HepG2 (cell line): ENCODE data around the gene CES2. TPM values are rescaled to one million over a fixed set of nuclear protein-coding genes. Genes with fewer than 3 reads are reported as not detected.

Source experiments
- ATAC-seq: fragments of 200-7000 bp; cut with Tn5 transposase; 3 replicates; pipeline ENCODE4 v1.9.1; 2020; ENCODE audit warnings: mild to moderate bottlenecking, moderate library complexity
- BruUV-seq: library from RNA; stranded (reverse); fragments of 400-500 nt; replicated peaks from 2 replicates; lab custom pipeline; 2021; lab: Mats Ljungman, UMichigan
- CTCF ChIA-PET: fragments of 300-600 bp; formaldehyde crosslinking; extraction: SDS; loops from one replicate; lab custom pipeline; 2021; ENCODE audit warnings: low total read pairs, inconsistent platforms, low intra/inter-chr PET ratio; lab: Yijun Ruan, JAX
- POLR2A ChIA-PET: fragments of 350-600 bp; sonication (Branson Sonifier 250); formaldehyde crosslinking; loops from one replicate; lab custom pipeline; 2020; ENCODE audit warnings: antibody characterized with exemption, inconsistent platforms; lab: Yijun Ruan, JAX
- DNase-seq: peaks from one replicate; pipeline ENCODE4 v3.0.0-alpha.2; 2015; ENCODE audit warnings: low spot score
- FAIRE-seq: peaks from 3 replicates; lab custom pipeline; 2011; peaks lifted over from hg19 to GRCh38; lab: Jason Lieb, UNC
- H2AFZ ChIP-seq: one replicate; pipeline ENCODE4 v1.6.1; 2011; ENCODE audit warnings: low read length, inconsistent platforms
- H3K27ac ChIP-seq: fragments of 300-600 bp; 3 replicates; pipeline ENCODE4 v1.8.0; 2011; ENCODE audit warnings: mixed run types, mild to moderate bottlenecking, mixed read lengths, low read length, inconsistent platforms; ENCODE audit not compliant: insufficient read depth; ENCODE audit errors: extremely low read length
- H3K27me3 ChIP-seq, 2 experiments: fragments of 200-600 bp in 1 of 2; 2 replicates in 1 of 2; 3 replicates in 1 of 2; pipeline versions ENCODE4 v1.6.0 to v1.8.0; 2011; ENCODE audit warnings: low read length in 2 of 2, mild to moderate bottlenecking in 2 of 2, moderate library complexity in 2 of 2, inconsistent platforms in 1 of 2; ENCODE audit not compliant: insufficient read depth in 2 of 2, control insufficient read depth in 1 of 2
- H3K36me3 ChIP-seq, 2 experiments: fragments of 200-600 bp in 1 of 2; replicated peaks in 1 of 2; 2 replicates in 1 of 2; 3 replicates in 1 of 2; pipeline versions ENCODE4 v1.5.1 to v1.8.0; 2011; ENCODE audit warnings: low read length in 2 of 2, inconsistent platforms in 1 of 2; ENCODE audit not compliant: insufficient read depth in 2 of 2, control insufficient read depth in 1 of 2
- H3K4me1 ChIP-seq: 2 replicates; pipeline ENCODE4 v1.5.1; 2012; ENCODE audit warnings: low read length, inconsistent platforms; ENCODE audit not compliant: insufficient read depth
- H3K4me2 ChIP-seq: 2 replicates; pipeline ENCODE4 v1.6.0; 2011; ENCODE audit warnings: low read depth, low read length, inconsistent platforms
- H3K4me3 ChIP-seq, 3 experiments: fragments of 200-600 bp in 1 of 3; sonication (generic), shearing (Covaris generic) in 1 of 3; replicated peaks in 1 of 3; 2 replicates each; pipeline ENCODE4 v1.5.1; 2011 to 2016; ENCODE audit warnings: low read length in 3 of 3, inconsistent platforms in 2 of 3, low read depth in 2 of 3, mild to moderate bottlenecking in 2 of 3, control low read depth in 1 of 3, mixed read lengths in 1 of 3; ENCODE audit not compliant: insufficient read depth in 1 of 3
- H3K79me2 ChIP-seq: one replicate; pipeline ENCODE4 v1.6.1; 2011; ENCODE audit warnings: low read length, inconsistent platforms; ENCODE audit not compliant: insufficient read depth
- H3K9ac ChIP-seq: 2 replicates; pipeline ENCODE4 v1.6.0; 2011; ENCODE audit warnings: mild to moderate bottlenecking, low read depth, low read length, inconsistent platforms; ENCODE audit not compliant: insufficient read depth
- H3K9me3 ChIP-seq: 2 replicates; pipeline ENCODE4 v1.5.1; 2012; ENCODE audit warnings: mild to moderate bottlenecking, low read length
- H4K20me1 ChIP-seq: 2 replicates; pipeline ENCODE4 v1.6.0; 2011; ENCODE audit warnings: inconsistent platforms, mild to moderate bottlenecking, low read length, moderate library complexity; ENCODE audit not compliant: insufficient read depth
- E2F2 ChIP-seq: sonication (generic); formaldehyde crosslinking; IDR thresholded peaks from 2 replicates; pipeline ENCODE4 v1.4.0; 2020; ENCODE audit warnings: missing genetic modification reagents, borderline replicate concordance
- JDP2 ChIP-seq: sonication (generic); formaldehyde crosslinking; IDR thresholded peaks from 2 replicates; pipeline ENCODE4 v1.8.1; 2022; ENCODE audit warnings: missing genetic modification reagents, borderline replicate concordance
- JUN ChIP-seq: sonication (generic); formaldehyde crosslinking; IDR thresholded peaks from 2 replicates; pipeline ENCODE4 v1.4.0; 2020; ENCODE audit warnings: mild to moderate bottlenecking, missing genetic modification reagents
- MIER2 ChIP-seq: IDR thresholded peaks from 2 replicates; pipeline ENCODE4 v1.6.1; 2016; ENCODE audit warnings: missing biosample characterization, missing genetic modification reagents
- MTA1 ChIP-seq: sonication (generic); formaldehyde crosslinking; IDR thresholded peaks from 2 replicates; pipeline ENCODE4 v1.4.0; 2020; ENCODE audit warnings: missing genetic modification reagents, mild to moderate bottlenecking, borderline replicate concordance
- MXD4 ChIP-seq: IDR thresholded peaks from 2 replicates; pipeline ENCODE4 v1.6.1; 2016; ENCODE audit warnings: mild to moderate bottlenecking, missing biosample characterization, missing genetic modification reagents
- NFATC3 ChIP-seq: sonication (generic); formaldehyde crosslinking; IDR thresholded peaks from 2 replicates; pipeline ENCODE4 v1.5.1; 2020; ENCODE audit warnings: mild to moderate bottlenecking, missing genetic modification reagents
- PHB2 ChIP-seq: fragments of 450-650 bp; IDR thresholded peaks from 2 replicates; pipeline ENCODE4 v1.6.1; 2018; ENCODE audit not compliant: partially characterized antibody
- RFX3 ChIP-seq: IDR thresholded peaks from 2 replicates; pipeline ENCODE4 v1.6.1; 2016; ENCODE audit warnings: missing biosample characterization, missing genetic modification reagents
- SNRNP70 ChIP-seq: fragments of 200-400 bp; formaldehyde crosslinking; IDR thresholded peaks from 2 replicates; pipeline ENCODE4 v1.6.1; 2017; ENCODE audit warnings: mild to moderate bottlenecking, low read depth, low read length, moderate library complexity
- TP53 ChIP-seq: sonication (generic); formaldehyde crosslinking; conservative IDR thresholded peaks from 2 replicates; pipeline ENCODE4 v1.4.0; 2020; ENCODE audit warnings: missing genetic modification reagents
- ZFP36 ChIP-seq: fragments of 150-350 bp; IDR thresholded peaks from 2 replicates; pipeline ENCODE4 v1.6.1; 2018; ENCODE audit warnings: borderline replicate concordance, low read length, low read depth; ENCODE audit not compliant: partially characterized antibody
- ZNF639 ChIP-seq: conservative IDR thresholded peaks from 2 replicates; pipeline ENCODE4 v1.6.1; 2018; ENCODE audit warnings: missing genetic modification reagents
- ZNF713 ChIP-seq: sonication (generic); formaldehyde crosslinking; IDR thresholded peaks from 2 replicates; pipeline ENCODE4 v1.4.0; 2020; ENCODE audit warnings: mild to moderate bottlenecking, missing genetic modification reagents
- ZNF777 ChIP-seq: sonication (generic); formaldehyde crosslinking; IDR thresholded peaks from 2 replicates; pipeline ENCODE4 v1.4.0; 2020; ENCODE audit warnings: missing genetic modification reagents
- WGBS: methylation state at CpG from one replicate; pipeline ENCODE4 v1.1.6; 2017; ENCODE audit warnings: low lambda C conversion rate; 5-methylcytosine and 5-hydroxymethylcytosine counted together
- in situ Hi-C: cut with HindIII; loops from 2 replicates; pipeline ENCODE4 v1.10.0; 2017; ENCODE audit warnings: low pct_unique_long_range_greater_than_20kb; ENCODE audit not compliant: extremely low pct_ligation_motif_present
- intact Hi-C: fragments of 100-400 bp; cut with micrococcal nuclease; formaldehyde crosslinking; loops from one replicate; pipeline ENCODE4 v1.10.0; 2022; ENCODE audit not compliant: unreplicated experiment
- polyA plus RNA-seq, 8 experiments: library from polyadenylated mRNA; depleted of rRNA in 3 of 8; stranded (reverse) in 7 of 8; unstranded in 1 of 8; fragments of >200 nt; fragmentation: Illumina TruSeq in 4 of 8; extraction: Trizol in 4 of 8; gene quantifications; 2 replicates each; pipeline versions ENCODE4 v1.2.1 to v1.2.3, GENCODE V29; 2011 to 2016; ENCODE audit warnings: low read depth in 4 of 8, missing spikeins in 1 of 8, mixed read lengths in 1 of 8; ENCODE audit not compliant: insufficient read depth in 1 of 8
- total RNA-seq, 5 experiments: library from RNA; depleted of rRNA; stranded (reverse); fragments of >200 nt; fragmentation: Illumina TruSeq; extraction: Trizol; gene quantifications; 2 replicates each; pipeline ENCODE4 v1.2.3, GENCODE V29; 2016; ENCODE audit warnings: low read depth in 1 of 5
- TF ChIP-seq, protein P1 (sequence below): sonication (generic); formaldehyde crosslinking; IDR thresholded peaks from 2 replicates; pipeline ENCODE4 v1.8.1; 2023; ENCODE audit warnings: missing genetic modification reagents, inconsistent platforms, borderline replicate concordance
- TF ChIP-seq, protein P2 (sequence below): sonication (generic); formaldehyde crosslinking; IDR thresholded peaks from 2 replicates; pipeline ENCODE4 v1.5.1; 2020; ENCODE audit warnings: mild to moderate bottlenecking, missing genetic modification reagents, moderate library complexity
- TF ChIP-seq, protein P3 (sequence below): IDR thresholded peaks from 2 replicates; pipeline ENCODE4 v1.6.1; 2016; ENCODE audit warnings: mild to moderate bottlenecking, missing biosample characterization, missing genetic modification reagents

The CES2 gene
- total and polyA plus RNA-seq, 2 of the 13 experiments (the other 11 are each of a cell fraction or from before 2014, with no cell fraction given), result 50.6 to 63.8 TPM

DNA sequence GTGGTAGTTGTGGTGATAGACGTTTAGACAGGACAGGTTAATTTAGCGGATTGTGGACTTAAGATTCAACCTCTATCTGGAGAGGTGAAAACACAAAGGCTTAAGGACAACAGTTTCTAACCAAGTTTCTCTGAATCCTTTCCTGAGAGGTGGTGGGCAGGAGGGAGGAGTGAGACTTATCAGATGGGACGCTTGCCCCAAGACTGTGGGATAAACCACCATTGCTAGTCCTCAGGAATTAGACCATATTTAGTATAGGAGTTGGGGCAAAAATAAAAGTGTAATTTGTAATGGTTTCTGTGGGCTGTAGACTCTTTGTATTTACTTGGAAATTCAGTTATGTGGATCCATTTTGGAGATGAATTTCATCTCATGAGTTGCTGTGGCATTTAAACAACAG lies 48.4 kb upstream of the CES2 start:
- ATAC-seq, result no peak
- H3K4me3 ChIP-seq, result no peak overlapping the region
- no peaks in the 10 kb centered on the region for H4K20me1 ChIP-seq
- no peak for FAIRE-seq
- H3K27me3 ChIP-seq, result no peaks in the 10 kb centered on the region
- 93% methylated on average over 3 of the region's 3 CpGs for WGBS
- peaks cover 18% of the 10 kb centered on the region for H3K79me2 ChIP-seq
- no TSS peak for BruUV-seq
- H3K4me2 ChIP-seq, result no peak overlapping the region
- H2AFZ ChIP-seq, result no peak overlapping the region
- H3K9ac ChIP-seq, result no peak overlapping the region
- intact Hi-C loops (no loop called here), in situ Hi-C loops (no loop called here)
- ChIA-PET CTCF (no interaction called here), POLR2A (no interaction called here)
- H3K36me3 ChIP-seq, result peaks cover 17 to 33% of the 10 kb centered on the region in 2 experiments
- no peak for DNase-seq
- no peak overlapping the region for H3K27ac ChIP-seq
- peaks cover 22% of the 10 kb centered on the region for H3K4me1 ChIP-seq
- H3K9me3 ChIP-seq, result no peaks in the 10 kb centered on the region
- no peak for TF ChIP-seq JDP2 (CRISPR knock-in tag)
- TF ChIP-seq TP53, result no peak
- TF ChIP-seq MTA1, result no peak
- TF ChIP-seq SNRNP70, result no peak
- TF ChIP-seq, protein P1, sequence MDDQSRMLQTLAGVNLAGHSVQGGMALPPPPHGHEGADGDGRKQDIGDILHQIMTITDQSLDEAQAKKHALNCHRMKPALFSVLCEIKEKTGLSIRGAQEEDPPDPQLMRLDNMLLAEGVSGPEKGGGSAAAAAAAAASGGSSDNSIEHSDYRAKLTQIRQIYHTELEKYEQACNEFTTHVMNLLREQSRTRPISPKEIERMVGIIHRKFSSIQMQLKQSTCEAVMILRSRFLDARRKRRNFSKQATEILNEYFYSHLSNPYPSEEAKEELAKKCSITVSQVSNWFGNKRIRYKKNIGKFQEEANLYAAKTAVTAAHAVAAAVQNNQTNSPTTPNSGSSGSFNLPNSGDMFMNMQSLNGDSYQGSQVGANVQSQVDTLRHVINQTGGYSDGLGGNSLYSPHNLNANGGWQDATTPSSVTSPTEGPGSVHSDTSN (CRISPR knock-in tag), result no peak
- no peak for TF ChIP-seq NFATC3
- TF ChIP-seq, protein P2, sequence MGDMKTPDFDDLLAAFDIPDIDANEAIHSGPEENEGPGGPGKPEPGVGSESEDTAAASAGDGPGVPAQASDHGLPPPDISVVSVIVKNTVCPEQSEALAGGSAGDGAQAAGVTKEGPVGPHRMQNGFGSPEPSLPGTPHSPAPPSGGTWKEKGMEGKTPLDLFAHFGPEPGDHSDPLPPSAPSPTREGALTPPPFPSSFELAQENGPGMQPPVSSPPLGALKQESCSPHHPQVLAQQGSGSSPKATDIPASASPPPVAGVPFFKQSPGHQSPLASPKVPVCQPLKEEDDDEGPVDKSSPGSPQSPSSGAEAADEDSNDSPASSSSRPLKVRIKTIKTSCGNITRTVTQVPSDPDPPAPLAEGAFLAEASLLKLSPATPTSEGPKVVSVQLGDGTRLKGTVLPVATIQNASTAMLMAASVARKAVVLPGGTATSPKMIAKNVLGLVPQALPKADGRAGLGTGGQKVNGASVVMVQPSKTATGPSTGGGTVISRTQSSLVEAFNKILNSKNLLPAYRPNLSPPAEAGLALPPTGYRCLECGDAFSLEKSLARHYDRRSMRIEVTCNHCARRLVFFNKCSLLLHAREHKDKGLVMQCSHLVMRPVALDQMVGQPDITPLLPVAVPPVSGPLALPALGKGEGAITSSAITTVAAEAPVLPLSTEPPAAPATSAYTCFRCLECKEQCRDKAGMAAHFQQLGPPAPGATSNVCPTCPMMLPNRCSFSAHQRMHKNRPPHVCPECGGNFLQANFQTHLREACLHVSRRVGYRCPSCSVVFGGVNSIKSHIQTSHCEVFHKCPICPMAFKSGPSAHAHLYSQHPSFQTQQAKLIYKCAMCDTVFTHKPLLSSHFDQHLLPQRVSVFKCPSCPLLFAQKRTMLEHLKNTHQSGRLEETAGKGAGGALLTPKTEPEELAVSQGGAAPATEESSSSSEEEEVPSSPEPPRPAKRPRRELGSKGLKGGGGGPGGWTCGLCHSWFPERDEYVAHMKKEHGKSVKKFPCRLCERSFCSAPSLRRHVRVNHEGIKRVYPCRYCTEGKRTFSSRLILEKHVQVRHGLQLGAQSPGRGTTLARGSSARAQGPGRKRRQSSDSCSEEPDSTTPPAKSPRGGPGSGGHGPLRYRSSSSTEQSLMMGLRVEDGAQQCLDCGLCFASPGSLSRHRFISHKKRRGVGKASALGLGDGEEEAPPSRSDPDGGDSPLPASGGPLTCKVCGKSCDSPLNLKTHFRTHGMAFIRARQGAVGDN, result no peak
- TF ChIP-seq E2F2 (CRISPR knock-in tag), result no peak
- no peak for TF ChIP-seq ZNF777 (CRISPR knock-in tag)
- TF ChIP-seq ZFP36, result no peak
- TF ChIP-seq PHB2, result no peak
- no peak for TF ChIP-seq MXD4 (CRISPR knock-in tag)
- no peak for TF ChIP-seq MIER2
- no peak for TF ChIP-seq ZNF713 (CRISPR knock-in tag)
- TF ChIP-seq, protein P3, sequence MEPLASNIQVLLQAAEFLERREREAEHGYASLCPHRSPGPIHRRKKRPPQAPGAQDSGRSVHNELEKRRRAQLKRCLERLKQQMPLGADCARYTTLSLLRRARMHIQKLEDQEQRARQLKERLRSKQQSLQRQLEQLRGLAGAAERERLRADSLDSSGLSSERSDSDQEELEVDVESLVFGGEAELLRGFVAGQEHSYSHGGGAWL (CRISPR knock-in tag), result no peak
- TF ChIP-seq ZNF639, result no peak
- no peak for TF ChIP-seq RFX3 (CRISPR knock-in tag)
- TF ChIP-seq JUN (CRISPR knock-in tag), result no peak
